ENCODE measurements around the gene OR10A6.

The OR10A6 gene

DNA sequence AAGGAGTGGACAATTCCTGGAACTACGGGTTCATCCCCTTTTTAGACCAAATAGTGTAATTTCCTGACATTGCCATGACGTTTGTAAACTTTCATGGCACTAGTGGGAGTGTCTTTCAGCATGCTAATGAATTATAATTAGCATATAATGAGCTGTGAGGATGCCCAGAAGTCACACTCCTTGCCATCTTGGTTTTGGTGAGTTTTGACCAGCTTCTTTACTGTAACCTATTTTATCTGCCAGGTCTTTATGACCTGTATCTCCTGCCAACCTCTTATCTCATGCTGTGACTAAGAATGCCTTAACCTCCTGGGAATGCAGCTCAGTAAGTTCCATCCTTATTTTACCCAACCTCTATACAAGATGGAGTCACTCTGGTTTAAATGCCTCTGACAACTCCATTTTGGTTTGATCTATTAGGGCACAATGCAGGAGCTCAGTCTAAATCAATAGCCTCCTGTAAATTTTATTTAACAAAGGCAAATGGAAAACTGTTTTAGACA, 20.7 kb downstream of the OR10A6 start:
- DNase-seq (ENCODE audit: low spot score), result no peak

DNA sequence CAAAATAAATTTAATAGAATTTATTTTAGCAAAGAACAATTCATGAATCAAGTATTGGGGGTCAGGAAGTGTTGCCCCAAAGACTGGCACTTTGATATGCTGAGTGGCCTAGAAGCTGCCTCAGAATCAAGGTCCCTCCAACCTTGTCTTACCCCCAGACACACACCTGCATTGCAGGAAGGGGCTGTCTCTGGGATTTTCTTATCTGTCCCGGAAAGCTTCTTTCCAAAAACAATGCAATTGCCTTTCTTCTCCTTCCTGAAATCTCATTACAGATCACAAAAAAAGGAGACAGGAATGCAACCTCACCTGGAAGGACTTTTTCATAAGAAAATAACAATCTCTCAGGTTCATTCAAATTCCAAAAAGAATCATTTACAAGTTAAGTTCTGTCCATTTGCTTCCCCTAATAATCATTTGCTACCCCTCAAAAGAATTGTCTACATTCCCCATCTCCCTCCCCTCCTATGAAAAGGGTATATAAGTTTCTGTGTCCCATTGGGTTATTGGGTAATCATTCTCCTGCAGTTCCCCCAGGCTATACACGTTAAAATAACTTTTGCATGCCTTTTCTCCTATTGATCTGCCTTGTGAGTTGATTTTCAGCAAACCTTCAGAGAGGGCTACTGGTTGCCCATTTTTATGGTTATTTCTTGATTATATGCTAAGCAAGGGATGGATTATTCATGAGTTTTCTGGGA, 21.3 kb downstream of the OR10A6 start:
- no peak for DNase-seq (ENCODE audit: low spot score)

DNA sequence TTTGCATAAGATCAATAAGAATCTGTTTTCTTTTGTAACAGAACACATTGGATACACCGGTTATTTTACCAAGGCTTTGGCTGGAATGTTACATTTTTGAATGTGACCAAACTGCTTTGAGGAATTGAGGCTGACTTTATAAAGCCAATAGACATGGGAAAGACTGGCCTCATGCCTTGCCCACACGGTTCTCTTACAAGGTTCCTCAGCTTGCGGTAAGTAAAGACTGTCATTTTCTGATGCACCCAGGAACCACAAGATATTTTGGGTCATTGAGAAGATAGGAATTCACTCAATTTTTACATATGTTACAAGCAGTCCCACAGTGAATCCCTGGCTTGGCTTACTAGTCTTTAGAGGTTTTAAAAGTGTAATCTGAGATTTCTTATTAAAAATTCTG, 23.9 kb downstream of the OR10A6 start:
- no peak for DNase-seq (ENCODE audit: low spot score)

DNA sequence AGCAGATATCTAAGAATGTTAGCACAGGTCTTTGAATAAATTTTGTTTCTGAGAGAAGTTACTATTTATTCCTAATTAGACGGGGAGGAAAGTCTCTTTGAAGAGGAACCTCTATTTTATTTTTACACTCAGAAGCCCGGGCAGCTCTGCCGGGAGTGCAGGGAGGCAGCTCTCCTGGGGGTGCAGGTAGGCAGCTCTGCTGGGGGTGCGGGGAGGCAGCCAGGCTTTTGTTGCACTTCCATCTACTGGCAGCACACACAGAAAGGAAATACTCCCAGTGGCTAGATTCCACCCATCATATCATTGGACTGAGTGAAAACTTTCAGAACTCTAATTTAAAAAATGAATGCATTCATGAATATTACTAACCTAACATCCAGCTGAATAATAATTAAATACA, 24.6 kb downstream of the OR10A6 start:
- no peak for DNase-seq (ENCODE audit: low spot score)

GRCh38 chr11:7905961-7906429, 25.1 kb downstream of the OR10A6 start:
- DNase-seq (ENCODE audit: low spot score), result no peak

GRCh38 chr11:7905549-7905948, 25.5 kb downstream of the OR10A6 start:
- no peak for DNase-seq (ENCODE audit: low spot score)

GRCh38 chr11:7904917-7905316, 26.2 kb downstream of the OR10A6 start:
- no peak for DNase-seq (ENCODE audit: low spot score)

DNA sequence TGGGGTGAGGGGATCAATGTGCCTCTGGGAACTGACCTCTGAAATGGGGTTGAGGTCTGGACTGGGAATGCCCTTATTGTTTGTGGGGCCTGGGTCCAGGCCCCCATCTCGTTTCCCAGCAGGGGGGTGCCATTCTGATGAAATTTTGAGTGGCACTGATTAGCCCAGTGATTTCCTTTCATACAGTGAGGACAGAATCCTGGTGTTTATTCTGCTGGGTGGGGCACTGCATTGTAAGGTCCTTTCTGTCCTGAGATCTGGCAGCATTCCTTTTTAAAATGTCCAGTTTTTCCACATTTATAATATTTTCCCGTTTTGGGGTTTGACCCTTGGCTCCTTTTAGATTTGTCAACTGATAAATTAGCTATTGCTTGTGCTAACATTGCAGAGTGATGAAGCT, 27.1 kb downstream of the OR10A6 start:
- no peak for DNase-seq (ENCODE audit: low spot score)

- DNase-seq (ENCODE audit: low spot score), result no peak
Measured at GRCh38 chr11:7901319-7901854, 29.7 kb downstream of the OR10A6 start.

DNA sequence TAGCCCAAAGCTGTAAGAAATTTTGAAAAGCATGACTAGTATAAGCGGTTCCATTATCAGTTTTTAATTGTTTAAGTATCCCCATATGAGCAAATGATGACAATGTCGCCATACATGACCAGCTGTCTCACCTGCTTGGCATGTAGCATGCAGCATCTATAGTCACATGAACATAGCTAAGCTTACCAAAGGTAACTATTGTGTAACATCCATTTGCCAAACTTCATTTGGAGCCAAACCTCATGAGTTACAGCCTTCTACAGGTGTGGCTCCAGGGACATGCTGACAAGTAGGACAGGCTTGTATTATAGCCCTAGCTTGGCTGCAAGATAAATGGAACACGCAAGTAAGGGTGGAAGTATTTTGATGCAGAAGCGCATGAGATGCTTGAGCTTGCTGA, 30.4 kb downstream of the OR10A6 start:
- no peak for DNase-seq (ENCODE audit: low spot score)

DNA sequence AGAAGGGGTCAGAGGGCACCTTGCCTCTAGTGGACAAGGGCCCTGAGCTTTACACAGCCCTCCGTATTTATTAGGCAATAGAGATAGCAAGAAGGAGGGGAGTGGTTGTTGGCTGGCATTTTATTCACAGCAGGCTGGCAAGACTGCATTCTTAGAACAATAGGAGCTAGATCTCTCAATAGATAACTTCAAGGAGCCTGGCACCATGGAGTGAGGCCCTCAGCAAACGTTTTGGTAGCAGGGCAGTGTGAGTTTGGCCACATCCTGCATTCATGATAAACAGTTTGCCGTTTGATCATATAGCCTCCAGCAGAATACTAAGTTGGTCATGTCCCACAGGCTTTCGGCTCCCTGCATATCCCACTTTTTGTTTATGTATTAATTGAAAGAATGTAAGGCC, 31.6 kb downstream of the OR10A6 start:
- DNase-seq (ENCODE audit: low spot score), result no peak

- no peak for DNase-seq (ENCODE audit: low spot score)
Measured at GRCh38 chr11:7898666-7899283, 32.3 kb downstream of the OR10A6 start.

DNA sequence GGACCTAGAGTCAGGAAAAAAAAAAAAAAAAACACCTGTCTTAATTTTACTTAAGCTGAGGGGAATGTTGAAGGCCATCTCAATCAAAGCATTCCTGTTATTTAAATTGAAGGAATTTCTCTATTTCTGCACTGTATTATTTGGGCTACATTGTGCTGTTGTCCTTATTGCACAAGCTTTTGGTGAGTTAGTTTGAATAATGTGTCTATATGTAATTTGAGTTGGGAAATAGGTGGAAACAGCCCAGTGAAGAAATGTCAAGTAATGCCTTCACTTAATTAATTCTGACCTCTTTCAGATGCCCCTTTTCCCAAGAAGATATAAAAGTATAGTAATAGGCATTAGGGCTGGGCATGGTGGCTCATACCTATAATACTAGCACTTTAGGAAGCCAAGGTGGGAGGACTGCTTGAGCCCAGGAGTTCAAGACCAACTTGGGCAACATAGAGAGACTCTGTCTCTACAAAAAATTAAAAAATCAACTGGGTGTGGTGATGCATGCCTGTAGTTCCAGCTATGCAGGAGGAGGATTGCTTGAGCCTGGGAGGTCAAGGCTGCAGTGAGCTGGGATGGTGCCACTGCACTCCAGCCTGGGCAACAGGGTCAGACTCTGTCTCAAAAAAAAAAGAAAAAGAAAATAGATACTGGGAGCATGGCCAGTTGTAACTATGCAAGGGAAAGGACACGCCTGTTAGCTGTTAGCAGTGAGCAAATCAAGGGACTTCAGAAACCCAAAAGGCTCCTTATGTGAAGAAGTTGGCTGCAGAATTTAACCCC, 34.9 kb downstream of the OR10A6 start:
- DNase-seq (ENCODE audit: low spot score), result no peak

- DNase-seq (ENCODE audit: low spot score), result no peak
Measured at GRCh38 chr11:7894251-7894650, 36.8 kb downstream of the OR10A6 start.

DNA sequence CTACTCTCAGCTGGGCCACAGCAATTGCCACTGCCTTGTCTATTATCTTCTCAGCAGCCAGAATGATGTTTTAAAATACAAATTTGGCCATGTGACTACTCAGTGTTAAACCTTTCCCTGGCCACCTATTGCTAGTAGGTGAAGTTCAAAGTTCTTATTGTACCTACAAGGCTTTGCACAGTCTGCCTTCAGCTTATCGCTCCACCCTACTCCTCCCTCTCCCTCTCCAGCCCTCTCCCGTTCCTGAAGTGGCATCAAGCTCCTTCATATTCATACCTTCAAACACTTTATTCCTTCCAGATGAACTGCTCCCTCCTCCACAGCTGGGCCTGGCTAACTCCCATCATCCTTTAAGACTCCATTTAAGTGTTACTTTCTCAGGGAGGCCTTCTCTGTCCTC, 37.3 kb downstream of the OR10A6 start:
- DNase-seq (ENCODE audit: low spot score), result no peak

DNA sequence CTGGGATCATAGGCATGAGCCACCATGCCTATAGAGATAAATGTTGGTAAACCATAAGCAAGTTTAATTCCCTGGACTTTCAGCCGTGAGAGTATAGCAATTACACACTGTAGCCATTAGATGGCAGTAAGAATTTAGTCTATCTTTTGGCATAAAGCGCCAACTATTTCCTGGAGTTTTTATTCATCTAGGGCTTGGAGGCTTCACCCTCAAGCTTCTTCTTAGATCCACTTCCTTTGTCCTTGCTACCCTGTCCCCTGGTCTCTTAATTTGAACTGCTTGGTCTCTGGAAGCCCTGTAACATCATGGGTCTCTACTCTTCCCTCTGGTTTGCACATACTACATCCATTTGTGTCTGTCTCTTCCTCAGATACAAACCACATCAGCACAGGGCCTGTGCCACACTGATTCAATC, 38.2 kb downstream of the OR10A6 start:
- peak; percentile 59 for DNase-seq (ENCODE audit: low spot score)

DNA sequence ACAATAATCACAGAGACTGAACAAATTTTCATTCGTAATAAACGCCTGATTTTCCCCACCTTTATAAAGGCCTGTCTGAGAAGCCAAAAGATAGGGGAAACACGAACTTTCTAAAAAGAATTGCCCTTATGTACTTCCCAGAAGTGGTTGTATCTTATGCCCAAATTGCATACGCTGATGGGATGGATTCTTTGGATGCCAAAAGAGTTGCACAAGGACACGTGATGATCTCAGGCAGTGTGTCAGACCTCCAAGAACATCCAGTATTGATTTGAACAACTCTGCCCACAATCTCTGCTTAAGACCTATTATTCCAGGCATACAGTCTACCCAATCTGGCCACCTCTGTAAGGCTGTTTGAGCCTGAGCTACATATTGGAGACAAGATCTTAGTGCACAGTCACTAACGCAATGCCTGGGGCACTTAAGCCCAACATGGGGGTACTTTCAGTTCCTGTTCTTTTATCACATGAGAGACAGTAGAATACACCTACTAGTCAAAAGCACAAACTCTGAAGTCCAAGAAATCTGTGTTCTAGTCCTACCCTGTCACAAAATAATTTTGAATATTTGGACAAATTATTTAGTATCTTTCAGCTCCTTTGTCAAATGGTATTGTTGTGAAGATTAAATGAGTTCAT, 38.9 kb downstream of the OR10A6 start:
- DNase-seq (ENCODE audit: low spot score), result no peak

GRCh38 chr11:7890417-7891172, 40.5 kb downstream of the OR10A6 start:
- DNase-seq (ENCODE audit: low spot score), result no peak

- DNase-seq (ENCODE audit: low spot score), result no peak
Measured at GRCh38 chr11:7889985-7890384, 41.1 kb downstream of the OR10A6 start.

- DNase-seq (ENCODE audit: low spot score), result no peak
Measured at GRCh38 chr11:7882860-7883259, 48.2 kb downstream of the OR10A6 start.
